GM20431 (cell line): ENCODE data around the gene SPTBN5.

Source experiments
- in situ Hi-C: fragments of 300-500 bp; cut with MseI, MboI; formaldehyde crosslinking; loops from one replicate; pipeline ENCODE4 v1.15.0; 2020; ENCODE audit warnings: low sequenced_read_pairs; ENCODE audit not compliant: unreplicated experiment

The SPTBN5 gene

DNA sequence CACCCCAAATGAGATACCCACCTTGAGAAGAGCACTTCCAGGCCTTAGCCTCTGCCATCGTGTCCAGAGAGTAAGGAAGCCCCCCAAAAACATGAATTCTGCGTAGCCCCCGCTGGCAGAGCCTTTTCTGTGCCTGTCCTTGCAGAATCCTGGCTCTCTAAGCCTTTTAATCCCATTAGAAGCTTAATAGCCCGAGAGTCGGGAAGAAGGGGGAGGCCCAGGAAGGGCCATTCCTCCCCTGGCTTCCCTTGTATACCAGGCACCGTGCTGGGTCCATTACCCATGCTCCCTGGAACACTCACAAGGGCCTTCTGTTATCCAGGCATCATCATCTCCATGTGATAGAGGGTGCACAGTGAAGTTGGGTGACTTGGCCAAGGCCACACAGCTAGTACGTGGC lies 7.1 kb downstream of the SPTBN5 start:
- in situ Hi-C loops = no loop called here

DNA sequence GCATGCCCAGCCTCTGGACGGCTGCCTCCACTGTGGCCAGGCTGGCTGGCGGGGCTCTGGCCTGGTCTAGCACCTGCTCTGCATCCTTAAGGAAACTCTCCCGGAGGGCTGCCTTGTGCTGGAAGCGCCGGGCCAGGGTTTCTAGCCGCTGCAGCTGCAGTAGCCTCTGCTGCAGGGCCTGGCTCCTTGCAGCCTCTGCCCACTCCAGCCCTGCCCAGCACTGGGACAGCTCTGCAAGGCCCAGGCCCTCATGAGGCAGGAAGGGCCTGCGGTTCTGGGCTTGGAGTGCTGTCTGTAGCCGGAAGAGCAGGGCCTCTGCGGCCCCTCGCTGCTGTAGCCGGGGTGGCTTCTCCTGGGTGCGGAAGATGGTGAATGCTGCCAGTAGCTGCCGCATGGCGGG lies 8.0 kb downstream of the SPTBN5 start:
- in situ Hi-C loops = no loop called here

- in situ Hi-C loops = no loop called here
These were observed 8.5 kb downstream of the SPTBN5 start for GRCh38 chr15:41885321-41885720.

GRCh38 chr15:41884458-41884857 lies 9.4 kb downstream of the SPTBN5 start:
- in situ Hi-C loops = no loop called here

DNA sequence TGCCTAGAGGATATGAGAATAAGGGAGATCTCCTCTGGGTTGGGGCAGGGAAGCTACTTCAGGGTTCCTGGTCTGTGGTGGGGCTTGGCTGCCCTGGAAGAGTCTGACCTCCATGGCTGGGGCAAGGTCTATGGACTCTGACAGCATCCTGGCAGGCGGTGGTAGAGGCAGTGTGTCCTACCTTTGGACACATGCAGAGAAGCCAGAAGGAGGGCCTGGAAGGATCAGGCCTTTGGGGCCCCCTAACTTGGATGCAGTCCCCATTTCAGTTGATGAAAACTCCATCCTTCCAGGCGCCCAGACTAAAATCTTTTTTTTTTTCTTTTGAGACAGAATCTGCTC lies 10.4 kb downstream of the SPTBN5 start:
- in situ Hi-C loops = no loop called here

- in situ Hi-C loops = no loop called here
These were observed 11.0 kb downstream of the SPTBN5 start for GRCh38 chr15:41882689-41883483.

- in situ Hi-C loops = no loop called here
These were observed 11.7 kb downstream of the SPTBN5 start for GRCh38 chr15:41881920-41882688.

DNA sequence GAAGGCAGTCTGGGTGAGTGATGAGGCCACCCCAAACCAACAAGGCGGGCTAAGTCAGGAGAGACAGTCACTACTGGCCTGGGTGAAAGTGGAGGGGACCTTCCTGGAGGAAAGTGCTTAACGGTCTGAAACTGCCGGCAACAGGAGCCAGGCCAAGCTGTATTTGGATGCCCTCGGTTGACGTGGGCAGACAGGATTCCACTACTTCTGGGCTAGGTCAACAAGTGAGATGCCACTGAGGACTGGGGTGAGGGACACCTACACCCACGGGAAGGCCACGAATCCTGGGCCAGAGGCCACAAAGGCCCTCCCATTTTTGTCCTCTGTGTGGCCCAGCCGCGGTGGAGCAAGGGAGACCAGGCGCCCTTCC lies 12.3 kb downstream of the SPTBN5 start:
- in situ Hi-C loops = no loop called here

- in situ Hi-C loops = no loop called here
These were observed 12.8 kb downstream of the SPTBN5 start for GRCh38 chr15:41881086-41881485.

DNA sequence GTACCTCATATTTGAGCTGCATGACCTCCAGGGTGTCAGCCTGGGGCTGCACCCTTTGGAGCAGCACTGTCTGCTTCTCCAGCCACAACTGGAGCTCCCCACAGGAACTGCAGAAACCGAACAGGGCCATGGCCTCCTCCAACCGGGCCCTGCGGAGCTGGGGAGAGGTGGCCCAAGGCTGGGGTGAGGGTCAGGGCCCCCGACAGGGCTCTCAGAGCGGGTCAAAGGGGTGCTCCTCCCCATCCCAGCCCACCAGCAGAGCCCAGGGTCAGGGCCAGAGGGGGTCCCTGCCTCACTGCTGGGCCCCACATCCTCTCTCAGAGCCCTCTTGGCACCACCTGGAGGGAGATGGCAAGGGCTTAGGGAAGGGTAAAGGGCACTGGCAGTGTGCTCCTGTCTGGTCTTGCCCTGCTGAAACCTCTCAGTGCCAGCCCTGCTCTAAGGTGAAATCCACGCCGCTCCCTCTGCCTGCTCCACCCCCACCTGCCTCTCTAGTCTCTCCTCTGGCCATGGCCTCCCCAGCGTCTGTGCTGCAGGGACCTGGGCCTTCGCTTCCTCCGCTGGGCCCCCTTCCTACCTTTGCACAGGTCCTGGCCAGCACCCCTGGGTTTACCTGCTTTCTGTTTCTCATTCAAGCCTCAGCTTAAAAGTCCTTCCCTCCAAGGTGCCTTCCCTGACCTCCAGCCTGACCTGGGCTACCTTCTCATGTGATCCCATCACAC lies 13.5 kb downstream of the SPTBN5 start:
- in situ Hi-C loops = no loop called here

DNA sequence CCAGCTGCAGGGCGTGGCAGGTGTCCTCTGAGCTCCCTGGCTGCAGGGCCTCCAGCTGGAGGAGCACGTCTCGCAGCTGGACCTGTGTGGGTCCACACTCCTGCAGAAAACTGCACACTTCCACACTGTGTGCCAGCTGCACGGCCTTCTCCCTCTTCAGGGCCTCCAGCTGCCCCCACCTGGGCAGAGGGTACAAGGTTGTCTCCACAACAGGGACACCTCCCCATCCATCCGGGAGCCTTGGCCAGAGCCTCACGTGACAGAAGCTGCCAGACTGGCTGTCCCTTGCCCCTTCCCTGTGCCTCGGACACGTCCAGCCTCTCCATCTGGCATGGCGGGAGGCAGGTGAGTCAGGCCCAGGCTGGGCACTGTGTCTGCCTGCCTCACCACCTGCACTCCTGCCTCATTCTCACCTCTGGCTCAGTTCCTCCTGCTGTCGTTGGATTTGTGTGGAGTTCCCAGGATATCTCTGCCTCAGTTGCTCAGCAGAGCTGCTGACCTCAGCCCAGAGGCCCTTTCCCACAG lies 14.5 kb downstream of the SPTBN5 start:
- in situ Hi-C loops = no loop called here

DNA sequence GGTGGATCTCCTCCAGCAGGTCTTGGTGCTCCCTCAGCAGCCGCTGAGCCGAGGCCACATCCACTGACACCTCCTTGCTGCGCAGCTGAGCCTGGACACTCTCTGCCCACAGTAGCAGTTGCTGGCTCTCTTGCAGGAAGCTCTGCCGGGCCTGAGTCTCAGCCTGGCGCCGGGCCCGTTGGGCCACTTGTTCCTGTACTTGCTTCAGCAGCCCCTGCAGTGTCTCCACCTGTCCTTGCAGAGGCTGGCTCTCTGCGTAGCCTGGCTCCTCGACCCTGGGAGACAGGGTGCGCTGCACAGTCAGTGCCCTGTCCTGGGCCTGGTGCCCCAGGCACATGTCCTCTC lies 15.5 kb downstream of the SPTBN5 start:
- in situ Hi-C loops = no loop called here

- in situ Hi-C loops = no loop called here
These were observed 16.1 kb downstream of the SPTBN5 start for GRCh38 chr15:41877631-41878354.

- in situ Hi-C loops = no loop called here
These were observed 17.2 kb downstream of the SPTBN5 start for GRCh38 chr15:41876689-41877088.

- in situ Hi-C loops = no loop called here
These were observed 17.8 kb downstream of the SPTBN5 start for GRCh38 chr15:41876007-41876406.

GRCh38 chr15:41874736-41875135 lies 19.1 kb downstream of the SPTBN5 start:
- in situ Hi-C loops = no loop called here

- in situ Hi-C loops = no loop called here
These were observed 20.1 kb downstream of the SPTBN5 start for GRCh38 chr15:41873711-41874110.

- in situ Hi-C loops = no loop called here
These were observed 21.6 kb downstream of the SPTBN5 start for GRCh38 chr15:41872166-41872747.

- in situ Hi-C loops = no loop called here
These were observed 22.5 kb downstream of the SPTBN5 start for GRCh38 chr15:41871175-41871905.
